HG02885 (cell line): Measurements from ENCODE around the gene HIGD1C.
"Not testable (repeated sequence)": the region's sequence is repeated elsewhere in the genome, so short reads cannot be mapped to it uniquely, and the experiment has no call there.

Source experiments
- ATAC-seq: cut with Tn5 transposase; IDR thresholded peaks from one replicate; pipeline ENCODE4 v1.9.1; 2021; ENCODE audit warnings: mild to moderate bottlenecking; ENCODE audit not compliant: unreplicated experiment, poor library complexity

The HIGD1C gene

GRCh38 chr12:51013441-51013840 is 61.1 kb downstream of the HIGD1C start:
- no peak for ATAC-seq

GRCh38 chr12:51014467-51014866 is 62.1 kb downstream of the HIGD1C start:
- ATAC-seq = not testable (repeated sequence)

GRCh38 chr12:51017452-51017851 is 65.1 kb downstream of the HIGD1C start:
- ATAC-seq = no peak

GRCh38 chr12:51018956-51019355 is 66.6 kb downstream of the HIGD1C start:
- ATAC-seq = no peak

GRCh38 chr12:51019927-51020326 is 67.6 kb downstream of the HIGD1C start:
- ATAC-seq = no peak
